ENCODE measurements around the gene KRT27. TPM values are rescaled to one million over a fixed set of nuclear protein-coding genes. Genes with fewer than 3 reads are reported as not detected.

The KRT27 gene
- total RNA-seq, 4 donors from 2014 or later, result not detected

GRCh38 chr17:40730970-40731369 lies 51.4 kb downstream of the KRT27 start:
- TF ChIP-seq POLR2A (IDR thresholded peaks at IDR 0.05) (no peak), CTCF (IDR thresholded peaks at IDR 0.05) (no peak)
- Histone ChIP-seq H3K9me3 (no peaks in the 10 kb centered on the region), H3K4me3 (no peak overlapping the region), H3K4me1 (no peaks in the 10 kb centered on the region), H3K27ac (no peak overlapping the region), H3K36me3 (no peaks in the 10 kb centered on the region), H3K27me3 (no peaks in the 10 kb centered on the region)
- DNase-seq, result no peak

GRCh38 chr17:40727447-40728231 lies 54.7 kb downstream of the KRT27 start:
- no peaks in the 10 kb centered on the region for H3K9me3 ChIP-seq
- TF ChIP-seq CTCF (IDR thresholded peaks at IDR 0.05) (no peak), POLR2A (IDR thresholded peaks at IDR 0.05) (no peak)
- no peaks in the 10 kb centered on the region for H3K27me3 ChIP-seq
- no peaks in the 10 kb centered on the region for H3K4me1 ChIP-seq
- H3K4me3 ChIP-seq, result no peak overlapping the region
- DNase-seq, result peak in 1 of 3 donors; percentile 27
- H3K27ac ChIP-seq, result peak overlapping the region in 1 of 4 donors; percentile 20
- H3K36me3 ChIP-seq, result no peaks in the 10 kb centered on the region

- Histone ChIP-seq H3K4me3 (no peak overlapping the region), H3K27me3 (no peaks in the 10 kb centered on the region), H3K9me3 (no peaks in the 10 kb centered on the region), H3K4me1 (no peaks in the 10 kb centered on the region), H3K27ac (no peak overlapping the region), H3K36me3 (no peaks in the 10 kb centered on the region)
- no peak for DNase-seq
- TF ChIP-seq POLR2A (IDR thresholded peaks at IDR 0.05) (no peak), CTCF (IDR thresholded peaks at IDR 0.05) (peak in 4 of 6 experiments; percentile 19 to 66 (median 59))
Observed at GRCh38 chr17:40726919-40727318, 55.4 kb downstream of the KRT27 start.

Other genes starting within 250 kb of the KRT27 start
- 10 to 100 TPM in 1 of 4 donors, 1 to 10 TPM in 1, not detected in 2; 3.1 to 22.3 TPM for gene CCR7, start 217.1 kb downstream of the KRT27 start, total RNA-seq
- 100 to 1,000 TPM in 1 of 4 donors, 10 to 100 TPM in 3; 46.7 to 133 (median 71.6) TPM for gene SMARCE1, start 134.7 kb downstream of the KRT27 start, total RNA-seq
- 1 to 10 TPM in 2 of 4 donors, under 1 TPM in 1, not detected in 1; 0.95 to 1.8 (median 1.6) TPM for gene KRT222, start 117.4 kb downstream of the KRT27 start, total RNA-seq
- 1 to 10 TPM in 2 of 4 donors, not detected in 2; 1.0 to 8.3 TPM for gene KRT24, start 78.8 kb downstream of the KRT27 start, total RNA-seq
- gene KRT25, start 27.2 kb downstream of the KRT27 start, total RNA-seq, result not detected
- not detected for gene KRT26, start 10.3 kb downstream of the KRT27 start, total RNA-seq
- under 1 TPM in 1 of 4 donors, not detected in 3; 0.88 TPM for gene KRT28, start 17.4 kb upstream of the KRT27 start, total RNA-seq
- gene KRT10, start 40.1 kb upstream of the KRT27 start, total RNA-seq, result 10 to 100 TPM in 2 of 4 donors, 1 to 10 TPM in 2; 5.1 to 19.0 (median 8.1) TPM
- 10 to 100 TPM in 1 of 4 donors, 1 to 10 TPM in 2, not detected in 1; 4.9 to 18.2 (median 9.1) TPM for gene KRT12, start 84.7 kb upstream of the KRT27 start, total RNA-seq
- 100 to 1,000 TPM; 111 to 978 (median 820) TPM for gene KRT20, start 102.7 kb upstream of the KRT27 start, total RNA-seq
- 1 to 10 TPM in 2 of 4 donors, not detected in 2; 1.1 to 2.5 TPM for gene KRT23, start 155.1 kb upstream of the KRT27 start, total RNA-seq
- gene KRT39, start 184.4 kb upstream of the KRT27 start, total RNA-seq, result not detected
- gene KRT40, start 201.8 kb upstream of the KRT27 start, total RNA-seq, result 1 to 10 TPM in 1 of 4 donors, under 1 TPM in 2, not detected in 1; 0.88 to 1.0 (median 0.94) TPM
- not detected for gene KRTAP3-3, start 211.6 kb upstream of the KRT27 start, total RNA-seq
- gene KRTAP3-2, start 217.4 kb upstream of the KRT27 start, total RNA-seq, result not detected
- gene KRTAP3-1, start 226.6 kb upstream of the KRT27 start, total RNA-seq, result not detected
- not detected for gene KRTAP1-5, start 244.7 kb upstream of the KRT27 start, total RNA-seq
- not detected for gene KRTAP1-4, start 247.6 kb upstream of the KRT27 start, total RNA-seq

All from Peyer's patch (tissue), 4 donors.